Neutrophil (primary cell): ENCODE results near the gene LRCH1.
A peak's percentile ranks its signal among the peaks of the same experiment; 100 is the strongest.

ENCODE experiments used
- H3K27ac ChIP-seq: fragments of 200-600 bp; sonication (generic); 2 replicates; pipeline ENCODE4 v1.5.1; 2016; ENCODE audit warnings: mild to moderate bottlenecking, moderate library complexity
- H3K27me3 ChIP-seq: fragments of 200-600 bp; sonication (generic); 2 replicates; pipeline ENCODE4 v1.6.0; 2016; ENCODE audit warnings: mild to moderate bottlenecking
- H3K36me3 ChIP-seq: fragments of 200-600 bp; sonication (generic); 2 replicates; pipeline ENCODE4 v1.5.1; 2017
- H3K4me1 ChIP-seq, 2 experiments: fragments of 200-600 bp in 1 of 2; sonication (generic) in 1 of 2; 1 replicate in 1 of 2; 2 replicates in 1 of 2; pipeline versions ENCODE4 v1.5.1 to v1.6.1; 2013 to 2016; ENCODE audit warnings: low read depth in 1 of 2, low read length in 1 of 2, mild to moderate bottlenecking in 1 of 2, moderate library complexity in 1 of 2; ENCODE audit not compliant: control insufficient read depth in 1 of 2, insufficient read depth in 1 of 2
- H3K4me3 ChIP-seq, 2 experiments: fragments of 200-600 bp in 1 of 2; sonication (generic) in 1 of 2; 1 replicate in 1 of 2; 2 replicates in 1 of 2; pipeline ENCODE4 v1.5.1; 2013 to 2016; ENCODE audit warnings: low read depth in 1 of 2, low read length in 1 of 2, mild to moderate bottlenecking in 1 of 2, moderate library complexity in 1 of 2
- H3K9me3 ChIP-seq: fragments of 200-600 bp; sonication (generic); 2 replicates; pipeline ENCODE4 v1.5.1; 2016
- TF ChIP-seq, protein P1 (sequence below): fragments of 200-600 bp; sonication (generic); IDR thresholded peaks from 2 replicates; pipeline ENCODE4 v1.5.1; 2016; ENCODE audit warnings: antibody characterized with exemption

Gene LRCH1, protein sequence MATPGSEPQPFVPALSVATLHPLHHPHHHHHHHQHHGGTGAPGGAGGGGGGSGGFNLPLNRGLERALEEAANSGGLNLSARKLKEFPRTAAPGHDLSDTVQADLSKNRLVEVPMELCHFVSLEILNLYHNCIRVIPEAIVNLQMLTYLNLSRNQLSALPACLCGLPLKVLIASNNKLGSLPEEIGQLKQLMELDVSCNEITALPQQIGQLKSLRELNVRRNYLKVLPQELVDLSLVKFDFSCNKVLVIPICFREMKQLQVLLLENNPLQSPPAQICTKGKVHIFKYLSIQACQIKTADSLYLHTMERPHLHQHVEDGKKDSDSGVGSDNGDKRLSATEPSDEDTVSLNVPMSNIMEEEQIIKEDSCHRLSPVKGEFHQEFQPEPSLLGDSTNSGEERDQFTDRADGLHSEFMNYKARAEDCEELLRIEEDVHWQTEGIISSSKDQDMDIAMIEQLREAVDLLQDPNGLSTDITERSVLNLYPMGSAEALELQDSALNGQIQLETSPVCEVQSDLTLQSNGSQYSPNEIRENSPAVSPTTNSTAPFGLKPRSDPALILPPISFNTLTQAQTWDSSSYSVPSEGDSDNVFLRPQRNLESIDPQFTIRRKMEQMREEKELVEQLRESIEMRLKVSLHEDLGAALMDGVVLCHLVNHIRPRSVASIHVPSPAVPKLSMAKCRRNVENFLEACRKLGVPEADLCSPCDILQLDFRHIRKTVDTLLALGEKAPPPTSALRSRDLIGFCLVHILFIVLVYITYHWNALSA

DNA sequence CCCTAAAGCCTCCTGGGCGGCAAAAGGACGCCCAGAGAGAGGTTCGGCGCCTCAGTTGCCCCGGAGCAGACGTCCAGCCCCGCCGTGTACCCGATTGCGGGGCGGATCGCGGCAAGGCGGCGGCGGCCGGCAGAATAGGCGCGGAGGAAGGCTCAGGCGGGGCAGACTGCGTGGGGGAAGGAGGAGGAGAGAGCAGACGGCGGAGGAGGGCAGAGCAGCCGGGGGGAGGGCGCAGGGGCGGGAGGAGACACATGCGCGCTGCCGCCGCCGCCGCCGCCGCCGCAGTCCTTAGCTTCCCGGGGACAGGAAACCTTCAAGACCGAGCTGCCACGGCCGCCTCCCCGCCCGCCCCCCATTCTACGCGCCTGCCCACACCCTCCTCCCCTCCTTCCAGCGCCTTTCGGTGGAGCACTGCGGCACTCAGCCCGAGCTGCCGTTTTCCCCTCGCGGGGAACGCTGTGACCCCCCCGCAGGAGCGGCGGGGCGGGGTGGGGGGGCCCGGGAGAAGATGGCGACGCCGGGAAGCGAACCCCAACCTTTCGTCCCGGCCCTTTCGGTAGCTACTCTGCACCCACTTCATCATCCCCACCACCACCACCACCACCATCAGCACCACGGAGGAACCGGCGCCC lies at the start of gene LRCH1:
Gene LRCH1, plus strand, starts transcription at position 282 of the 632 bp plus-strand sequence. Its CDS starts 227 bp downstream, at position 509.
- peaks cover 19 to 27% of the 10 kb centered on the region in 2 experiments for H3K4me1 ChIP-seq
- TF ChIP-seq, protein P1, sequence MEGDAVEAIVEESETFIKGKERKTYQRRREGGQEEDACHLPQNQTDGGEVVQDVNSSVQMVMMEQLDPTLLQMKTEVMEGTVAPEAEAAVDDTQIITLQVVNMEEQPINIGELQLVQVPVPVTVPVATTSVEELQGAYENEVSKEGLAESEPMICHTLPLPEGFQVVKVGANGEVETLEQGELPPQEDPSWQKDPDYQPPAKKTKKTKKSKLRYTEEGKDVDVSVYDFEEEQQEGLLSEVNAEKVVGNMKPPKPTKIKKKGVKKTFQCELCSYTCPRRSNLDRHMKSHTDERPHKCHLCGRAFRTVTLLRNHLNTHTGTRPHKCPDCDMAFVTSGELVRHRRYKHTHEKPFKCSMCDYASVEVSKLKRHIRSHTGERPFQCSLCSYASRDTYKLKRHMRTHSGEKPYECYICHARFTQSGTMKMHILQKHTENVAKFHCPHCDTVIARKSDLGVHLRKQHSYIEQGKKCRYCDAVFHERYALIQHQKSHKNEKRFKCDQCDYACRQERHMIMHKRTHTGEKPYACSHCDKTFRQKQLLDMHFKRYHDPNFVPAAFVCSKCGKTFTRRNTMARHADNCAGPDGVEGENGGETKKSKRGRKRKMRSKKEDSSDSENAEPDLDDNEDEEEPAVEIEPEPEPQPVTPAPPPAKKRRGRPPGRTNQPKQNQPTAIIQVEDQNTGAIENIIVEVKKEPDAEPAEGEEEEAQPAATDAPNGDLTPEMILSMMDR, result peak; percentile 24
- no peaks in the 10 kb centered on the region for H3K9me3 ChIP-seq
- peak within 1 kb of the TSS; percentile 81 to 97 for H3K4me3 ChIP-seq
- peak within 1 kb of the TSS; percentile 61 for H3K27ac ChIP-seq
- peaks cover 11% of the 10 kb centered on the region for H3K27me3 ChIP-seq
- no peaks in the 10 kb centered on the region for H3K36me3 ChIP-seq

DNA sequence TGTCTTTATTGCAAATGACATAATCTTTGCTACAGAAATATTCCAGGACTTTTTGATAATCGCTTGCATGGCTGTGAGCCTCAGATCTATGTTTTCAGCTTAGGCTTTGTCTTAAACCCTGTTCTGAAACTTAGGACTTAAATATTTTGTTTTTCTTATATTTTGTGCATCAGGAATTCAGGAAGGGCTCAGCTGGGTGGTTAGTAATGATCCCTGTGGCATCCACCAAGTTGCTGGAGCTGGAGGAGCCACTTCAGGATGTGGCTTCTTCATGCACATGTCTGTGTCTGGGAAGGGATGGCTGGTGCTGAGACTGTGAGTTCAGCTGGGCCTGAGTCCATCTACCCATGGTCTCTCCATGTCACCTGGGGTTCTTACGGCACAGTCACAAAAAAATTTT lies 48.9 kb upstream of the LRCH1 start:
- no peak overlapping the region for H3K4me3 ChIP-seq
- no peak overlapping the region for H3K27ac ChIP-seq
- no peaks in the 10 kb centered on the region for H3K36me3 ChIP-seq
- H3K9me3 ChIP-seq, result no peaks in the 10 kb centered on the region
- H3K4me1 ChIP-seq, result peaks cover 3 to 5% of the 10 kb centered on the region in 2 experiments
- TF ChIP-seq, protein P1, result no peak
- H3K27me3 ChIP-seq, result no peaks in the 10 kb centered on the region

DNA sequence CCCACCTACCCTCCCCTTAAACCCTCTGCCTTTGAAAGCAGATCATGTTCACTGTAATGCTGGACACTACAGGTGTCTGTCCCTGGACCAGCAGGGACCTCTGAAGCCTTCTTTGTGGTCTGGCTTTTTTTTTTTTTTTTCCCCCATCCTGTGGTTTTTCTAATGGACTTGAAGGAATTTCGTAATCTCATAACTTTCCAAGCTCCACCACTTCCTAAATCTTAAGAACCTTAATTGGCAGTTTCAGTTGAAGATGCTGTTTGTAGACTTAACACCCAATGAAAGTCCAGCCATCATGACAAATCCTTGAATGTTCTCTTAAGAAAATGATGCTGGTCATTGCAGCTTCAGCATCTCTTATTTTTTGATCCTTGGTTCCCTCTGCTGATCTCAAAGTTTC lies 45.0 kb upstream of the LRCH1 start:
- no peaks in the 10 kb centered on the region for H3K36me3 ChIP-seq
- no peak overlapping the region for H3K27ac ChIP-seq
- TF ChIP-seq, protein P1, result no peak
- peaks cover 15 to 20% of the 10 kb centered on the region in 2 experiments for H3K4me1 ChIP-seq
- no peaks in the 10 kb centered on the region for H3K9me3 ChIP-seq
- H3K27me3 ChIP-seq, result no peaks in the 10 kb centered on the region
- no peak overlapping the region for H3K4me3 ChIP-seq

DNA sequence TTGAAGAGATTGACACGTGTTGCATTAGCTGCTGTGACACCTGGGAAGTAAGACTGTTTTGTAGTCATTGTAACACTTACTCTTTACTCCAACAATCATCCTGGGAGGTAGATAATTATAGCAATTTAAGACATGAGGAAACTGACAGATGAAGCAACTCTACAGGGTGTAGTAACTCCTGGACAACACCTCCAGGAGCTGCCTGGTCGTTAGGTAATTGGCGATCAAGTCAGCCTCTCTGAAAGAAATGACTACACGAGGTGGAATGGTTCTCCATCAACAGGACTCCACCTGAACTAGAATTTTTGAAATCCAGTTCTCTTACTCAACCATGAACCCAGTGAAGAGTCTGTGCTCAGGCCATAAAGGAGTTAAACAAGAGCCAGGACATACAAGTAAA lies 43.0 kb upstream of the LRCH1 start:
- Histone ChIP-seq H3K27ac (no peak overlapping the region), H3K4me1 (peaks cover 15 to 20% of the 10 kb centered on the region in 2 experiments), H3K36me3 (no peaks in the 10 kb centered on the region), H3K9me3 (no peaks in the 10 kb centered on the region), H3K27me3 (no peaks in the 10 kb centered on the region), H3K4me3 (no peak overlapping the region)
- TF ChIP-seq, protein P1, result no peak

DNA sequence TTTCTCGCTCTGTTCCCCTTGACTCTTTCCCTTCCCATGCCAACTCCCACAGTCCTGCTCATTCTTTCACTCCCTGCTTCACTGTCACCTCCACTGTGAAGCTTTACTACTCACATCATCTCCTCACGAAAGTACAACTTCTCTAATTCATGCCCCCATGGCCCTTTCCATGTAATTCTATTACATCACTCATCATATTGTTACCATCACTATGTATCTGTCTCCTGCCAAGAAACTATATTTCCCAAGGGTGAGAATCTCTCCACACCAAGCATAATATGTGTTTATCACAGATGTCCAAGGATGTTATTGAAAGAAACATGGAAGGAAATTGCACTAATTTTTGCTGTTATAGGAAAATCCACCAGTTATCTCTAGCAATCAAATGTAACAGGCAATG lies 37.2 kb upstream of the LRCH1 start:
- TF ChIP-seq, protein P1, result no peak
- Histone ChIP-seq H3K27ac (no peak overlapping the region), H3K4me3 (no peak overlapping the region), H3K9me3 (no peaks in the 10 kb centered on the region), H3K36me3 (no peaks in the 10 kb centered on the region), H3K27me3 (no peaks in the 10 kb centered on the region), H3K4me1 (peaks cover 9 to 10% of the 10 kb centered on the region in 2 experiments)
